HTERT RPE-1 (cell line): ENCODE results near the gene SYT12.

Experiments
- in situ Hi-C: fragments of 300-500 bp; cut with MboI; formaldehyde crosslinking; loops from 4 replicates; pipeline ENCODE4 v1.14.3; 2020; ENCODE audit warnings: low sequenced_read_pairs

SYT12 gene

DNA sequence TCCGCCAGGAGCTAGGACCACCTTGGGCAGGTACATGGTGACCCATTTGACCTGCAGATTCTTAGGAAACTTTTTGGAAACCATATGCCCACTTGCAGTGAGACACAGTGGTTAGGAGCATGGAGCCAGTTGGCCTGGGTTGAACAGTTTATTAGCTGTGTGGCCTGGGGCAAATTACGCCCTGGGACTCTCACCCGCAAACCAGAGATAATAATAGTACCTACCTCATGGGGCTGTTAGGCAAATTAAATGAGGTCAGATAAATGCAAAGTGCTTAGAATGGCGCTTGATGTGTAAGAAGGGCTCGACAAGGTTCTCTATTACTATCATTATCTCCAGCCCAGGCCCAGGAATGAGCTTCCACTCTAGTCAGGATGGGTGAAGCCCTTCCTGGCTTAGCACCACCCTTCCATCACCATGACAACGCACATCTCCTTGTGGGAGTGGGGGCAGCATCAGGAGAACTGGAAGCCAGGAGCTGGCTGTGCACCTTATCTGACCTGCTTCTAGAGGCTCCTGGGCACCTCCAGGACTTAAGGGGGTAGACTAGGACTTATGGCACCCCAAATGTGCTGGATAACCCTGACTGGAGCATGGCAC is 5.1 kb downstream of the SYT12 start:
- in situ Hi-C loops = no loop called here

DNA sequence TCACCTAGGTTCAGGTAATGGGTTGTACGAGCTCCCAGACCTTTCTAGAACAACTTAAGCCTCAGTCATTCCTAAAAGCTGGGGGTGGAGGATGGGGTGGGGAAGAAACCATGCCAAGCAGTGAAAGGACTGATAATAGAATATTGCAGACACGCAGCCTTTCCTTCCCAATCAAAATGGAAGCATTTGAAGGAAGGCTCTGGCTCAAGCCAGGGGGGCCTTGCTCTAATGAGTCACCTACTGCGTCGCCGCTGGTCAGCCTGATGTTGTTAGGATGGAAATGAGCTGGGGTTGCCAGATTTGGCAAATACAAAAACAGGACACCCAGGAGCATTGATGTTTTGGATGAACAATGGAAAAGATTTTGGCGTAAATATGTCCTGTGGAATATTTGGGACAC is 6.2 kb downstream of the SYT12 start:
- in situ Hi-C loops = no loop called here

DNA sequence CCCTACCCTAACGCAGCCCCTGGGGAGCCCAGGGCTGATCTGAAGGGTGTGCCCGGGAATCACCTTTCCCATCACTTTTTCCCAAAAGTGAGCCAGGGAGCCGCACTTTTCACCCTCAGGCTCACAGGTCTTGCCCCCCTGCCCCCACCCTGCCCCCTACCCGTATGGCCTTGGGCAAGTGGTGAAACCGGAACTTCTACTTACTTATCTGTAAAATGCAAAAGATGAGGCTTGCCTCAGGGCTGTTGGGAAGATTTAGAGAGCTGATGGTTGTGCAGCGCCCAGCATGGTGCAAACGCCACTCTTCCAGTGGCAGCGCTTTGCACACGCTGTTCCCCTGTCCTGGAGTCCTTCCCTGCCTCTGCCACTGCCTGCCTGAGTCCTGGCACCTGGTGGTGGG is 8.0 kb downstream of the SYT12 start:
- in situ Hi-C loops = no loop called here

- in situ Hi-C loops = no loop called here
Observed at GRCh38 chr11:67031791-67032561, 9.0 kb downstream of the SYT12 start.

- in situ Hi-C loops = no loop called here
Observed at GRCh38 chr11:67032830-67033551, 10.1 kb downstream of the SYT12 start.

DNA sequence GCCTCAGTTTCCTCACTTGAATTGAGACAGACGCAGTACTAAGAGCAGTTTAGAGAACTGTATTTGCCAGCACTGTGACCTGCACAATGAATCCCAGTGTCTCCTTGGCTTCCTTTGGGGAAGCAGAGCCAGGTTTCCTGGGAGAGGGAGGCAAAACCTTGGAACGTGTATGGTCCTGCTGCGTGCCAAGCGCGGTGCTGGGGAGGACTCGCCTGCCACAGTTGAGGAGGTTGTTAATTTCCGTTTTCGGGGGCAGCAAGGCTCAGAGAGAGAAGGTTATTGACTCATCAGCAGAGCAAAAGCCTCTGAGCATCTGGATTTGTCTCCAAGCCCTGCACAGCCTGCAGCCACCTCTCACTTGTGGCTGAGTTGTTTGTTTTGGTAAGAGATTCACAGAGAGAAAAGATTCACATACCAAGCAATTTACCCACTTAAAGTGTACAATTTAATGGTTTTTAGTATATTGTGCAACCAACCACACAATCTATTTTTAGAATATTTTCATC is 10.8 kb downstream of the SYT12 start:
- in situ Hi-C loops = no loop called here

- in situ Hi-C loops = no loop called here
Observed at GRCh38 chr11:67034350-67034749, 11.4 kb downstream of the SYT12 start.

GRCh38 chr11:67040147-67040546 is 17.2 kb downstream of the SYT12 start:
- in situ Hi-C loops = no loop called here

DNA sequence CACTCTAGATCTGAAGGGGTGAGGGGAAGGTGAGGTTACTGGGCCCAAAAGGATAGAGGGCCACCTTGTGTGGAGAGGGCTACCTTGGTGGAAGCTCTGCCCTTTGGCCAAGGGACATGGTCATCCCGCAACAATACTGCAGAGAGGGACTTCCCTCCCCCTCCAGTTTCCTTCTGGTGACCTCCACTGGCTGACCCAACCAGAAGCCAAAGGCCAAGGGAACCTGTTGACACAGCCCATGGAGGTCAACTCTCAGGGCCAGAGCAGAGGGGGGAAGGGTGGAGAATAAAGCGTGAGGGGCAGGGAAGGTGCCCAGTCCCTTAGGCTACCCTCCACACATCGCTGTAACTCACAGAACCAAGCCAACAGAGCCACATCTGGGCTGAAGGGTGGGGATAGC is 18.7 kb downstream of the SYT12 start:
- in situ Hi-C loops = no loop called here

DNA sequence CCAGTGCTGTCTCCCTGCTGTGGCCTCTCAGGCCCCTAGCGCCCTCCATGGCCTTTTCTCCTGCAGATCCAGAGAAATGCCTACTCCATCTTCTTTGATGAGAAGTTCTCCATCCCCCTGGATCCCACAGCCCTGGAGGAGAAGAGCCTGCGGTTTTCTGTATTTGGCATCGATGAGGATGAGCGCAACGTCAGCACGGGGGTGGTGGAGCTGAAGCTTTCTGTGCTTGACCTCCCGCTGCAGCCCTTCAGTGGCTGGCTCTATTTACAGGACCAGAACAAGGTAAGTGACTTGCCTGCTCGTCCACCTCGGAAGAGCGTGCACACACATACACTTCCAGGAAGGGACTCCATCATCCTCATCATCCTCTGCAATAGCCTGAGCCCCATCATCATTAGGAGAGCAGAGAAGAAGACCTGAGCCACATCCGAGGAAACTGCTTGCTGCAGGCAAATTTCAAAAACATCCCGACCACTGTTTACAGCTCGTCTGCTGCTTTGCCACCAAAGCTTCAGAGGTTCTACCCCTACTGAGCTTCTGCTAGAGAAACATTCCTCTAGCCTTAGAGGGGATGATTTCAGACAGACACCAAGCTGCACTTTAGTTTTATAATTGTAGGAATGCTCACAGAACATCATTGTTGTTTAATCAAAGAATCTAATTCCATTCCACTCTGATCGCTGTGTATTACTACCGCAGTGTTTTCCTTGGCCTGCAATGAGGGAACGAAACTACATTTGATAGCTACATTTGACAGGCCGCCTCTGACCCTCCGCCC is 20.8 kb downstream of the SYT12 start:
- in situ Hi-C loops = no loop called here

GRCh38 chr11:67044496-67044895 is 21.6 kb downstream of the SYT12 start:
- in situ Hi-C loops = no loop called here

DNA sequence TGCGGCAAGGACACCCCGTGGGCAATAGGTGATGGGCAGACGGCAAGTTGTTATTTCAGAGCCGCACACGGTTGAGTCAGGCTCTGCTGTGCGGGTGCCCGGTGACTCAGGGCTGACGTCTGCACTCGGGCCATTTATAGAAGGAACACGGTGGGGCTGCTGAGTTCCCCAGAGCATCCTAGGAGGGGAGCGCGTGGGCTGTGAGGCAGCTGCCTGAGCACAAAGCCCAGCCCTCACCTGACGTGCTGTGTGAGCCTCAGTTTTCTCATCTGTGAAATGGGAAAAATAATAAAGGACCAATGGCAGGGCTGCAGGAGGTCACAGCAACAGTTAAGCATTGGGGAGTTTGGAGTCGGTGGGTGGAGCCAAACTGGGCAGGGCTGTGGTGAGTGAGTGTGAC is 22.4 kb downstream of the SYT12 start:
- in situ Hi-C loops = no loop called here

- in situ Hi-C loops = no loop called here
Observed at GRCh38 chr11:67048515-67049130, 25.7 kb downstream of the SYT12 start.

- in situ Hi-C loops = no loop called here
Observed at GRCh38 chr11:67050139-67050538, 27.2 kb downstream of the SYT12 start.

DNA sequence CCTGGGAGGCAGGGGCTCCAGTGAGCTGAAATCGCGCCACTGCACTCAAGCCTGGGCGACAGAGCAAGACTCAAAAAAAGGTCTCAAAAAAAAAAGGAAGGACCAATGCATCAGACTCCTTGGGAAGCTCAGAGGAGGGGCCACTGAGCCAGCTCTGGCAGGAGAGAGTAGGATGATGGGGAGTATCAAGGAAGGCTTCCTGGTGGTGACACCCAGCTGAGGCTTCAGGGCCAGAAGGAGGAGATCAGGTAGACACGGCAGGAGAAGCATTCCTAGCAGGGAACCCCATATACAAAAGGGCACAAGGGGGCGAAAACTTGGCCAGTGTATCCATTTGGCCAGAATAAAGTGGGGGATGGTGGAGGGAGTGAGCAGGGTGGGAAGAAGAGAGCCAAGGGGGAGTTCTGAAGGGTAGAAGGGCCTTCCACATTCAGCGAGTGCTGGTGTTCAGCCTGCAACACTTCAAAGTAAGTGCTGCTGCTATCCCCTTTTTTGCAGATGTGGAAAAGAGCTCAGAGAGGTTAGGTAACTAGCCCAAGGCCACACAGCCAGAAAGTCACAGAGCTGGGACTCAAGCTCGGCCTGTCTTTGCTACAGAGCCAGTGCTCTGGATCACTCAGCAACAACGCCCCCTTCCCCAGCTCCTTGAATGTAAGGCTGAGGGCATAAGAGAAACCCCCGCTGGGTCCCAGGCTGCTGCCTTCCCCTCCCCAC is 28.4 kb downstream of the SYT12 start:
- in situ Hi-C loops = no loop called here

- in situ Hi-C loops = no loop called here
Observed at GRCh38 chr11:67051945-67052488, 29.1 kb downstream of the SYT12 start.

GRCh38 chr11:67052891-67053290 is 30.0 kb downstream of the SYT12 start:
- in situ Hi-C loops = no loop called here

GRCh38 chr11:67053896-67054329 is 31.0 kb downstream of the SYT12 start:
- in situ Hi-C loops = no loop called here

DNA sequence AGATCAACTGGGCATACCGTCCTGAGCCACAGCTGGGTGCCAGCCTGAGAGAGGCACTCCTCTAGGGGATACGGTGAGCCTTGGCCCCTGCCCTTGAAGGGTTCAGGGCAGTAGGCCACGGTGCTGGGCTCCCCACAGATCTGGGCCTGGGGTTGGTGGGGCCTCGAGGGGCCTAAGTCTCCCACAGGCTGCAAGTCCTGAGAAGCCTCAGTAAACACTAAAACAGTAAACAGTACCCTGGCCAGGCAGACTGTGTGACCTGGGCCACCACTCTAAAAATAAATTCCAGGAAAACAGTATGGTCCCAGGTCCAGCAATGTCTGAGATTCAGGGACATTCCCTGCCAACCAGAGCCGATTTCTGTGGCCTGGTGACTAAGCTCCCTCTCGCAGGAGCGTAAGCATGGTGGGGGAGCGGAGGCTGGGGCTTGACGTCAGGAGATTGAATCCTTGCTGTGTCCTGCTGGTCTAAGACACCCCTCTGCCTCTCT is 31.5 kb downstream of the SYT12 start:
- in situ Hi-C loops = no loop called here
